ENCODE measurements around the gene MED10. TPM values are rescaled to one million over a fixed set of nuclear protein-coding genes. Genes with fewer than 3 reads are reported as not detected.

Gene MED10
- total RNA-seq, 1 donor from 2014 or later: 31.8 TPM

DNA sequence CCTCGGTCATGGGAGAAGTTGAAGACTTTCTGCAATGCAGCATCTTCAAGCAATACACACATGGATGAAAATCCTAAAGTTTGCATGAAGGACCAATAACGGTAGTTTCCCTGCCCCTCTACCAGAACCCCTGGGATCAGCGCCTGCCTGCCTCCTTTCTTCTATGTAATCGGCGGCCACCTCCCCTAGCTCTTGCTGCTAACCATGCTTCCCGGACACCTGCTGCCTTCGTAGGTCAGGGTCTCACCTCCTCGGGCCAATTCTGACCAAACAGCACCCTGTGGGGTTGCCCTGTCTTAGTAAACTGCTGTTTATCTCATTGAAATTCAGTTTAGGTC is 388 bp upstream of the MED10 start:
- H3K4me3 ChIP-seq: peak overlapping the region; percentile 96
- peaks cover 32% of the 10 kb centered on the region for H3K36me3 ChIP-seq
- H3K27ac ChIP-seq: peak overlapping the region; percentile 44
- H3K4me1 ChIP-seq: peaks cover 14% of the 10 kb centered on the region
- DNase-seq (no peak), ATAC-seq (no peak)
- no peaks in the 10 kb centered on the region for H3K9me3 ChIP-seq
- peaks cover 5% of the 10 kb centered on the region for H3K27me3 ChIP-seq
- TF ChIP-seq, protein P1, sequence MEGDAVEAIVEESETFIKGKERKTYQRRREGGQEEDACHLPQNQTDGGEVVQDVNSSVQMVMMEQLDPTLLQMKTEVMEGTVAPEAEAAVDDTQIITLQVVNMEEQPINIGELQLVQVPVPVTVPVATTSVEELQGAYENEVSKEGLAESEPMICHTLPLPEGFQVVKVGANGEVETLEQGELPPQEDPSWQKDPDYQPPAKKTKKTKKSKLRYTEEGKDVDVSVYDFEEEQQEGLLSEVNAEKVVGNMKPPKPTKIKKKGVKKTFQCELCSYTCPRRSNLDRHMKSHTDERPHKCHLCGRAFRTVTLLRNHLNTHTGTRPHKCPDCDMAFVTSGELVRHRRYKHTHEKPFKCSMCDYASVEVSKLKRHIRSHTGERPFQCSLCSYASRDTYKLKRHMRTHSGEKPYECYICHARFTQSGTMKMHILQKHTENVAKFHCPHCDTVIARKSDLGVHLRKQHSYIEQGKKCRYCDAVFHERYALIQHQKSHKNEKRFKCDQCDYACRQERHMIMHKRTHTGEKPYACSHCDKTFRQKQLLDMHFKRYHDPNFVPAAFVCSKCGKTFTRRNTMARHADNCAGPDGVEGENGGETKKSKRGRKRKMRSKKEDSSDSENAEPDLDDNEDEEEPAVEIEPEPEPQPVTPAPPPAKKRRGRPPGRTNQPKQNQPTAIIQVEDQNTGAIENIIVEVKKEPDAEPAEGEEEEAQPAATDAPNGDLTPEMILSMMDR (IDR thresholded peaks at IDR 0.05): no peak
- intact Hi-C loops (cut with DNase I): no loop called here

DNA sequence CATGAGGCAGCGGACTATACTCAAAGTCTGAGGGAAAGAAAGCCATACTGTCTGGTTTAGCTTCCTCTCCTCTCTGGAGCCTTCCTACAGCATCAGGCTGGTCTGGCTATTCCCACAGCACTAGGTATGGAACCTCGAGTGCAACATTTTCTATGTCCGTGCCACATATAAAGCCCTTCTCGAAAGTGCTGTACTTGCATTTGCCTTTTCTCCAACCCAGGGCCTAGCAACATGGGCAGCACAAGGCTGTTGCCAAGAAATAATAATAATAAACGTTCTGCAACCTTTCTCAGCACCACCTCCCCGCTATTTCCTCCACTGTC is 804 bp downstream of the MED10 start:
- no peak for ATAC-seq
- peaks cover 14% of the 10 kb centered on the region for H3K4me1 ChIP-seq
- H3K27me3 ChIP-seq: no peaks in the 10 kb centered on the region
- intact Hi-C loops (cut with DNase I): no loop called here
- H3K27ac ChIP-seq: peak overlapping the region; percentile 88
- TF ChIP-seq, protein P1 (IDR thresholded peaks at IDR 0.05): no peak
- H3K4me3 ChIP-seq: peak overlapping the region; percentile 96
- H3K9me3 ChIP-seq: no peaks in the 10 kb centered on the region
- DNase-seq: no peak
- peaks cover 44% of the 10 kb centered on the region for H3K36me3 ChIP-seq

DNA sequence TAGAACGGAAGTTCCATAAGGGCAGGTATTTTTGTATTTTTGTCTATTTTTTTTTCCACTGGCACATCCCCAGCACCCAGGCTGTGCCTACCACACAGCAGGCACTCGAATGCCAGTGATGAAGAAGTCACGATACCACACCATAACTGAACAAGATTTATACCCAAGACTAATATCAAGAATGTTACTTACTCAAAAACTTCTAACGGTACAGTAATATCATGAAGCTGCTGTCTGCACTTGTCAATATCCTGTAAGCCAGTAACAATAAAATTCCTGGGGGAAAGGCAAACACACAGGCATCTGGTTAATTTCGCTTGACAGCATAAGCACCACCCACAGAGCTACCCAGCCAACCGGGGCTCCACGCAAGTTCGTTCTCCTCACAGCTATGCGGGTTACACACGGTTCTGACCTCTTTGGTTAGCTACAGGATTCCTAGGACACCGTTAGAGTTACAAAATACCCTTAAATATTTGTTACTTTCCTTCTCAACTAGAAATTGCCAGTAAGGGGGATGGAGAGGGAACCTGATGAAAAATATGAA is 1.3 kb downstream of the MED10 start:
- H3K36me3 ChIP-seq: peaks cover 49% of the 10 kb centered on the region
- H3K4me1 ChIP-seq: peaks cover 14% of the 10 kb centered on the region
- H3K27me3 ChIP-seq: no peaks in the 10 kb centered on the region
- H3K4me3 ChIP-seq: peak overlapping the region; percentile 96
- intact Hi-C loops (cut with DNase I): no loop called here
- no peaks in the 10 kb centered on the region for H3K9me3 ChIP-seq
- ATAC-seq (no peak), DNase-seq (no peak)
- TF ChIP-seq, protein P1 (IDR thresholded peaks at IDR 0.05): no peak
- H3K27ac ChIP-seq: no peak overlapping the region

DNA sequence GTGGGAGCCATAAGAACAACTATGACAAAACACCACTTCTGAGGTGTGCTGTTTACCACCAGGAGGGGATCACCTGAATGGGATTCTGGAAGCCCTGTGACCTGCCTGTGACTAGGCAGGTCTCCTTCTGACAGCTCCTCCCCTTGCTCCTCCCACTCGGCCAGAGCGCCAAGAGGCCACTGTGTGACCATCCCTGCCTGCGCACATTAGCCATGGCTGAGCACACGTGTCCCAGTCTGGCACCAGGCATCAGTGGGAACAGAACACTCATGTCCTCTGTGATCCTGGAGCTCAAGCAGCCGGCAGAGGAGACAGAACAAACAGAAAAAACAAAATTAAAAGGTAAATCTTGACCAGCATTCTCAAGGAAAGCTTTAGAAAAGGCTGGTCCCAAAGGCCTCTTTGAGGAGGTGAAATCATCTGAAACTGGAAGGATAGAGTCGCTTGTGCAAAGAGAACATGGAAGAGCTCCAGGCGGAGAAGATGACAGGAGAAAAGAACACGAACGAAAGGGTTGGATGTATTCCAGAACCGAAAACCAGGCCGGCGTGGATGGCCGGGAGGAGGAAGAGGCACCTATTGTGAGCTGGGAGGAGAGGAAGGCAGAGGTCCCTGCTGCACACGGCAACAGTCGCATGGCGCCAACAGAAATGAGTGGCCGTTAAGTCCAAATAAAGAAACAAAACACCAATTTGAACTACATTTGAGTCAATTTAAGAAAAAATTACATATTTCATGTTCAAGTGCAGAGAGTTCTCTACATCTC is 5.1 kb downstream of the MED10 start:
- H3K36me3 ChIP-seq: peaks cover 86% of the 10 kb centered on the region
- no peaks in the 10 kb centered on the region for H3K9me3 ChIP-seq
- no peak for ATAC-seq
- H3K4me1 ChIP-seq: peaks cover 8% of the 10 kb centered on the region
- no peaks in the 10 kb centered on the region for H3K27me3 ChIP-seq
- intact Hi-C loops (cut with DNase I): no loop called here
- H3K4me3 ChIP-seq: no peak overlapping the region
- no peak overlapping the region for H3K27ac ChIP-seq
- TF ChIP-seq, protein P1 (IDR thresholded peaks at IDR 0.05): no peak
- DNase-seq: no peak

DNA sequence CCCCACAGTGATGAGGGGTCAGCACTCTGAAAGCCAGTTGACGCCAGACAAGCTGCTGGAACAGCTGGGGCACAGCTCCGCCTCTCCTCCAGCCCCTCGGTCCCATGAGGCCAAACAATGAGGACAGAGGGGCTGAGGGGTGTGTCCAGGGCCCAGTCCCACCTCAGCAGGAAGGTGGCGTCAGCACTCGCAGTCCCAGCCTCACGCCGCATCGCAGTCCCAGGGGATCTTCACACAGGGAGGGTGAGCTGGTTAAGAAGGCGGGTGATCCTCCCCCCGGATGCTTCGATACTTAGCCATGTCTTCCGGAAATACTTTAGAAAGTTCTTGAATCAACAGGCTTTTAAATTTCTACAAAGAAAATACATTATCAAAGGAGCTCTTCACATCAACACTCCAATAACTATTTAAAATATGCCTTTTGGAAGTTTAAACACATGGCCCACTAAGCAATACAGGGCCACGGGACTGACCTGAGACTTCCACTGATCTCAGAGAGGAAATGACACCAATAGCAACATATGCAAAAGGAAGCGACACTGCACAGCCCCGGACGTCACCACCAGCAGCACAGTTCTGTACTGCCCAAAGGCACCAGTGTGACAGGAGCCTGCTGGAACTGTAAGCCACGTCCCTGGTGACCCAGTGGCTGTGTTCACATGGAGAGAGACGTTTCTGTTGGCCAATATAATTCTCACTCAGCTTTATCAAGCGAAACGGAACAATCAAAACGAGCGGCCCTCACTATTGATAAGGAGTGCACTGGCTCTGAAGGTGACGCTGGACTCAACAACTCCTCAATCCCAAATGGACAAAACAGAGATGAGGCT is 5.9 kb downstream of the MED10 start:
- H3K27ac ChIP-seq: no peak overlapping the region
- DNase-seq: no peak
- peaks cover 7% of the 10 kb centered on the region for H3K4me1 ChIP-seq
- ATAC-seq: no peak
- H3K9me3 ChIP-seq: no peaks in the 10 kb centered on the region
- intact Hi-C loops (cut with DNase I): no loop called here
- TF ChIP-seq, protein P1 (IDR thresholded peaks at IDR 0.05): no peak
- no peak overlapping the region for H3K4me3 ChIP-seq
- H3K27me3 ChIP-seq: no peaks in the 10 kb centered on the region
- H3K36me3 ChIP-seq: peaks cover 92% of the 10 kb centered on the region

All from upper lobe of right lung (tissue), 1 donor.